AG08395 (cell line): ENCODE data around the gene NAA16.
"Not testable (repeated sequence)": the region's sequence is repeated elsewhere in the genome, so short reads cannot be mapped to it uniquely, and the experiment has no call there.

Source experiments
- DNase-seq: peaks from one replicate; pipeline ENCODE4 v3.0.0; 2012; ENCODE audit warnings: mixed read lengths, low spot score

NAA16 gene

GRCh38 chr13:41310963-41311405 is at the start of gene NAA16:
Gene NAA16, plus strand, starts transcription at chr13:41311267. Its CDS starts 262 bp downstream, at chr13:41311529.
- DNase-seq, result peak; percentile 97

GRCh38 chr13:41263261-41263971 is 47.7 kb upstream of the NAA16 start, which contains the start of gene MTRF1:
Gene MTRF1, minus strand, starts transcription at chr13:41263576. Its CDS starts 2,669 bp downstream, at chr13:41260907.
- peak; percentile 90 for DNase-seq

DNA sequence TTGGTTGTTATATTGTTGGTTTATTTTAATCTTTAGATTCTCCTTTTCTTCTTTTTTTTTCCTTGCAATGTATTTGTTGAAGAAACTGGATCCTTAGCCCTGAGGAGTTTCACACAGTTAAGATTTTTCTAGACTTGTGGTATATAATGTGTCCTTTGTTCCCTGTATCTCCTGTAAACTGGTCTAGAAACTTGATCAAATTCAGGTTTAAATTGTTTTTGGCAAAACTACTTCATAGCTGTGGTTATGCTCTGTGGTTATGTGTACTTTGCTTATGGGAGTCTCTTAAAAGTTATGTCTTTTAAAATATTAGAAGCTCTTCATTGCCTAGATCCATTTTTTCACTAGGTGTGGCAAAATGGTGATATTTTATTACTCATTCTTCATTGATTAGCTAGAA is 44.0 kb upstream of the NAA16 start:
- no peak for DNase-seq

DNA sequence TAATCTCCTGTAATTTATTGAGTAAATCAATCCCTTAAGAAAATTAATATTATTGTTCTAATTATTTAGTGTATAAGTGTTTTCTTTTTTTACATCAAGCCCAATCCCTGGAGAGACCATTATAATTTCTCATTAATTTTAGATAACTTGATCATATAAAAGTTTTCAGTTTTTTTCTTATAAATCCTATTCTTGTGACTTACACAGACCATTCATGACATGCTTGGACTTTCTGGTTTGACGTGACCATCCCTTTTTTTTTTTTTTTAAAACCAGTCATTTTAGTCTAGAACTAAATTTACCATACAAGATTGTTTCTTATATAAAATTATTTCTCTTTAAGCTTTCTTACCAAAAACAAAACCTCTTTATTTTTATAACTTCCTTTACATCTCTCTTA is 42.3 kb upstream of the NAA16 start:
- no peak for DNase-seq

GRCh38 chr13:41271456-41272285 is 39.4 kb upstream of the NAA16 start:
- no peak for DNase-seq

DNA sequence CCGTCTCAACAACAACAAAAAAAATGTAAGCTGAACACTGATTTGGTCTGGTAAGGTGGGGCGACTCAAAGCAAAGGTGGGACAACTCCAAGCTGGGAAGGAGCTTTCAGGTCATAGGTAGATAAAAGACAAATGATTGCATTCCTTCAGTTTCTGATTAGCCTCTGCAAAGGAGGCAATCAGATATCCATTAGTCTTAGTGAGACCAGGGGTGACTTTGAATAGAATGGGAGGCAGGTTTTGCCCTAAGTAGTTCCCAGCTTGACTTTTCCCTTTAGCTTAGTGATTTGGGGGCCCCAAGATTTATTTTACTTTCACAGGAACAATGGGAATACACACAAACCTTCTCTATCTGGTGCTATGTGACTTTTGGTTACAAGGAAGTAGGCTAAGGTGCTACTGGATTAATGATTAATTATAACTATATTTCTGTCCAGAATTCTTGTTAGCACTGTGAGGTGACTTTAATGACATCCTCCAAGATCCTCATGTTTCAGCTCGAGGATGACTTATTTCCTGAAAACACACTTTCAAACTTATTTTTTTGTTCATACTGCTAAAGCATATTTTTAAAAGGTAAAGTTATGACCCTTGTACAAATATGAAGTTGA is 37.1 kb upstream of the NAA16 start:
- no peak for DNase-seq

- no peak for DNase-seq
Observed at GRCh38 chr13:41274881-41275280, 36.2 kb upstream of the NAA16 start.

DNA sequence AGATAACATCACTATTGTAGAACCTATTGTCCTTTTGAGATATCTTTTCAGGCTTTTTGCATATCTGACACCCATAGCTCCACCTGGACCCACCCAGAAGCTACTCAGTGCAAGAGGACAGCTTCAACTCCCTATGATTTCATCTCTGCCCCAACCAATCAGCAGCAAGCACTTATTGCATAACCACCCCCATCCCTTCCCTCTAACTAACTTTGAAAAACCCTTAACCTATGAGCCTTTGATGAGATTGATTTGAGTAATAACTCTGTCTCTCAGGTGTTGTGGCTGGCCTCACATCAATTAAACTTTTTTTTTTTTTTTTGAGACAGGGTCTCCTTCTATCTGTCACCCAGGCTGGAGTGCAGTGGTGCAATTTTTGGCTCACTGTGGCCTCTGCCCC is 34.2 kb upstream of the NAA16 start:
- no peak for DNase-seq

- not testable (repeated sequence) for DNase-seq
Observed at GRCh38 chr13:41279156-41279555, 31.9 kb upstream of the NAA16 start.

- no peak for DNase-seq
Observed at GRCh38 chr13:41282129-41282571, 28.9 kb upstream of the NAA16 start.

- peak; percentile 41 for DNase-seq
Observed at GRCh38 chr13:41284512-41285288, 26.4 kb upstream of the NAA16 start.

DNA sequence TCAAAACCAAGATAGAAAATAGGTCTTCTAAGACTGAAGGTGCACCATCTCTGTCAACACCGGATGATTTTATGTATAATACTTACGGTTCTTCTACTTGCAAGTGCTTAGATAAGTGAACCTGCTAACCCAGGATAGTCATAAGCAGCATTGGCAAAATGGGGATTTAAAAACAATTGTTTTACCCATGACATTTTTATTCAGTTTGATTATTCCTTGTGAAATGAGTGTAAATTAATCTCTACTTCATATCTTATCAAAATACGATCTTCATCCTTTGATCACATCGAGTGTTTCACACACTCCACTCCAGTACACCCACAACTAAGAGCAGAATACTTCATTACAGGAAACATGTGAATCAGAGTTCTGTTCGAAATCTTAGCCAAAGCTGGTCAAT is 24.7 kb upstream of the NAA16 start:
- no peak for DNase-seq

- DNase-seq, result no peak
Observed at GRCh38 chr13:41289463-41289881, 21.6 kb upstream of the NAA16 start.

GRCh38 chr13:41291246-41291645 is 19.8 kb upstream of the NAA16 start:
- no peak for DNase-seq

DNA sequence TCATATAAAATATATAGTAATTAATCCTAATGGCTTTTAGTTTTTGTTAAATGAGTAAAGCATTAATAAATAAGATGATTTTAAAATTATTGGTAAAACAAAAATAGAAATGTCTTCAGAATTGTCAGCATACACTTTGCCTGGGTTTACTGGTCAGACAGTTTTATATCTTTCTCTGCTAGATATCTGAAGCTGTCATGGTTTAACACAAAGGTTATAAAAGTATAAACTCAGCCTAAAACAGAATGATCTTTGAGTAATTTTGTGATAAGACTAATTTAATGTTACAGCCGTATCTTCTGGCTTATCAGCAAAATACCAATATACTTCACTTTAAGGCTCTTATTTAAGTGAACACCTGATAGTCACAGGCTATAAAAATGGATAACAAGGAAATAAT is 17.8 kb upstream of the NAA16 start:
- no peak for DNase-seq

DNA sequence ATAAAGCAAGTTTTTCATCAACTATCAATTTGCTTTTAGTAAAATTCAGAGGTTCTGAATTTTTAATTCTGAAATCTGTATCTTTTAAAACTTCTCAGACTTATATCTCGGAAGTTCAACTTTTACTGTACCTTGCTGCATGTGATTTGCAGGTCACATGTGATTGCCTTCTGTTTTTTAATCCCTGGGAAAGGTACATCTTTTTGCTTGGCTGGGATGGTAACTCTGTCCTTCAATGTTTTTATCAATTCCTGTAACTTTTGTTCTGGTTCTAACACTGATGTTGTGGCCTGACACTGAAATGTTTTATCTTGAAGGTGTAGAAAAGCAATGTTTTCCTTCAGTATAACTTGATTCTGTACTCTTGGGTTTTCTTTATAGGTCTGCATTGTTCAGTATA is 16.2 kb upstream of the NAA16 start:
- no peak for DNase-seq

DNA sequence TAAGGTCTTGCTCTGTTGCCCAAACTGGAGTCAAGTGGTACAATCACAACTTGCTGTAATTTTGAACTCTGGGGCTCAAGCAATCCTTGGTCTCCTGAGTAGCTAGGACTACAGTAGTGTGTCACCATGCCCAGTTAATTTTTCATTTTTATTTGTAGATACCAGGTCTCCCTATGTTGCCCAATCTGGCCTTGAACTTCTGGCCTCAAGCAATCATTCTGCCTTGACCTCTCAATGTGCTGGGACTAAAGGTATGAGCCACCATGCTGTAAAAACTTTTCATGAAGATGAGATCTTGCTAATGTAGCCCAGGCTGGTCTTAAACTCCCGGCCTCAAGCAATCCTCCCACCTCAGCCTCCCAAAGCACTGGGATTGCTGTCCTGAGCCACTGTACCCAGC is 15.1 kb upstream of the NAA16 start:
- DNase-seq, result no peak

DNA sequence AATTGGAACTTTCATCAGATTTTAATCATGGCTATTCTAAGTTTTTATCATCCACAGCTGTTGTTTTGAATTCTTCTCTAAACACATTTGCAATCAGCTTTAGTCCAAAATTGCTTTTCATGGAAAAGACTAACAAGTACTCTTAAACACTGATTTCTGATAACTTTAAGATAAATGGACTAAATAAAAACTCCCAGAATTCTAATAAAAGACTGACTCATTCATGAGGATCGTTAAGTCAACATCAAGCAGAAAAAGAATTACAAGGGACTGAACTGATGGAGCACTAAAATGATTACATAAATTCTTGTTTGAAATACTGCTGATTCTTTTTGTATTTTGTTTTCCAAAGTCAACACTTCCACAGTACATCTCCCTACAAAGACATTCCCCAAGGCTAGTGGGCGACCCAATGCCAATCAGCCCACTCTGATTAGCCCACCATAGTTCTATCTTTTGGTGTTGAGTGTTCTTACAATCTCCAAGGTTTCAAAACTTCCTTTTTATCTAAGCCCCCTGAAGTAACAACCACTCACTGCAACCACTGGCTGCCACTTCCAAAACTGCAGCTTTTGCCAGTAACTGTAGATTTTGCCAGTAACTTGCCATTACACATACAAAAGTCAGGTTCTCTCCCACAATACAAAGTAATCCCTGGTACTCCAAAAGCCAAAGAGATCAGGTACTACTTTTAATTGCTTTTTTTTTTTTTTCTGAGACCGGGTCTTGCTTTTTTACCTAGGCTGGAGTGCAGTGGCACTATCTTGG is 14.0 kb upstream of the NAA16 start:
- DNase-seq, result no peak

- no peak for DNase-seq
Observed at GRCh38 chr13:41299316-41300094, 11.6 kb upstream of the NAA16 start.

GRCh38 chr13:41302743-41303142 is 8.3 kb upstream of the NAA16 start:
- DNase-seq, result no peak
